ENCODE data around the gene CNOT8.
"Not testable (repeated sequence)": the region's sequence is repeated elsewhere in the genome, so short reads cannot be mapped to it uniquely, and the experiment has no call there.

Gene CNOT8

GRCh38 chr5:154865466-154866184 lies 7.2 kb downstream of the CNOT8 start:
- DNase-seq (ENCODE audit: low read depth), result no peak

- no peak for DNase-seq (ENCODE audit: low read depth)
Measured at GRCh38 chr5:154866841-154867240, 8.4 kb downstream of the CNOT8 start.

GRCh38 chr5:154868702-154869101 lies 10.3 kb downstream of the CNOT8 start:
- DNase-seq (ENCODE audit: low read depth), result no peak

- DNase-seq (ENCODE audit: low read depth), result no peak
Measured at GRCh38 chr5:154871734-154872133, 13.3 kb downstream of the CNOT8 start.

GRCh38 chr5:154873791-154874331 lies 15.4 kb downstream of the CNOT8 start:
- DNase-seq (ENCODE audit: low read depth), result no peak

- no peak for DNase-seq (ENCODE audit: low read depth)
Measured at GRCh38 chr5:154878642-154879335, 20.4 kb downstream of the CNOT8 start.

- DNase-seq (ENCODE audit: low read depth), result no peak
Measured at GRCh38 chr5:154881986-154882385, 23.6 kb downstream of the CNOT8 start.

GRCh38 chr5:154884424-154884823 lies 26.0 kb downstream of the CNOT8 start:
- no peak for DNase-seq (ENCODE audit: low read depth)

- DNase-seq (ENCODE audit: low read depth), result no peak
Measured at GRCh38 chr5:154885439-154885838, 27.0 kb downstream of the CNOT8 start.

GRCh38 chr5:154892369-154892771 lies 33.9 kb downstream of the CNOT8 start:
- no peak for DNase-seq (ENCODE audit: low read depth)

GRCh38 chr5:154893381-154893780 lies 35.0 kb downstream of the CNOT8 start:
- no peak for DNase-seq (ENCODE audit: low read depth)

GRCh38 chr5:154895606-154896561 lies 37.5 kb downstream of the CNOT8 start:
- no peak for DNase-seq (ENCODE audit: low read depth)

- no peak for DNase-seq (ENCODE audit: low read depth)
Measured at GRCh38 chr5:154896562-154897165, 38.2 kb downstream of the CNOT8 start.

- DNase-seq (ENCODE audit: low read depth), result no peak
Measured at GRCh38 chr5:154898210-154898609, 39.8 kb downstream of the CNOT8 start.

- no peak for DNase-seq (ENCODE audit: low read depth)
Measured at GRCh38 chr5:154899151-154899816, 40.9 kb downstream of the CNOT8 start.

GRCh38 chr5:154900066-154900465 lies 41.6 kb downstream of the CNOT8 start:
- no peak for DNase-seq (ENCODE audit: low read depth)

- DNase-seq (ENCODE audit: low read depth), result no peak
Measured at GRCh38 chr5:154901276-154901675, 42.8 kb downstream of the CNOT8 start.

GRCh38 chr5:154901913-154902312 lies 43.5 kb downstream of the CNOT8 start:
- no peak for DNase-seq (ENCODE audit: low read depth)

GRCh38 chr5:154905601-154906000 lies 47.2 kb downstream of the CNOT8 start:
- DNase-seq (ENCODE audit: low read depth), result not testable (repeated sequence)

- no peak for DNase-seq (ENCODE audit: low read depth)
Measured at GRCh38 chr5:154916874-154917273, 58.4 kb downstream of the CNOT8 start.

- no peak for DNase-seq (ENCODE audit: low read depth)
Measured at GRCh38 chr5:154917757-154918156, 59.3 kb downstream of the CNOT8 start.
